Mucosa of descending colon (tissue), 3 donors: ENCODE results near the gene MYORG. TPM values are rescaled to one million over a fixed set of nuclear protein-coding genes. Genes with fewer than 3 reads are reported as not detected.
"Not testable (repeated sequence)": the region's sequence is repeated elsewhere in the genome, so short reads cannot be mapped to it uniquely, and the experiment has no call there.

Experiments
- ATAC-seq: fragments of 200-7000 bp; cut with Tn5 transposase; one replicate; pipeline ENCODE4 v1.9.1; 2020; ENCODE audit warnings: mild to moderate bottlenecking, moderate library complexity
- DNase-seq, 3 donors: peaks; one replicate each; pipeline ENCODE4 v3.0.0-alpha.2; 2020
- H3K36me3 ChIP-seq: fragments of 200-600 bp; one replicate; pipeline ENCODE4 v1.8.0; 2021; ENCODE audit warnings: low read depth, mild to moderate bottlenecking
- H3K4me1 ChIP-seq: fragments of 200-600 bp; one replicate; pipeline ENCODE4 v1.8.0; 2021; ENCODE audit warnings: low read depth, mild to moderate bottlenecking
- H3K4me3 ChIP-seq: fragments of 200-600 bp; one replicate; pipeline ENCODE4 v1.8.0; 2021; ENCODE audit warnings: mild to moderate bottlenecking
- H3K9me3 ChIP-seq: fragments of 200-600 bp; one replicate; pipeline ENCODE4 v1.8.0; 2021; ENCODE audit warnings: mild to moderate bottlenecking
- intact Hi-C, 2 donors: fragments of 100-400 bp; cut with DNase I in 1 of 2; cut with micrococcal nuclease in 1 of 2; formaldehyde crosslinking; loops; one replicate each; pipeline versions ENCODE4 v1.11.0 to v1.11.1; 2022; cut with DNase I, micrococcal nuclease
- total RNA-seq, 3 donors: library from RNA; stranded (reverse); fragmentation: NEBNext Ultra II Directional in 2 of 3; extraction: Animal tissue kit (Norgen Biotek cat#: 25700) in 2 of 3; gene quantifications; one replicate each; pipeline versions ENCODE4 v1.2.1 to v1.2.4, GENCODE V29; 2021 to 2023
- TF ChIP-seq, protein P1 (sequence below): fragments of 200-600 bp; IDR thresholded peaks from one replicate; pipeline ENCODE4 v1.8.0; 2022; ENCODE audit warnings: antibody characterized with exemption, mild to moderate bottlenecking
- donor health status: DM: no; HTN: no; CAD: no; lungs with moderate emphysema.
- donor health status: DM: no; HTN: no; CAD: no.
- donor health status: DM: no; HTN: yes; CAD: no.

MYORG gene
- total RNA-seq, 3 donors from 2014 or later: 48.8 to 88.2 (median 63.4) TPM

GRCh38 chr9:34365282-34365681 lies 11.4 kb downstream of the MYORG start:
- Histone ChIP-seq H3K4me1 (no peaks in the 10 kb centered on the region), H3K36me3 (no peaks in the 10 kb centered on the region), H3K4me3 (no peak overlapping the region), H3K9me3 (no peaks in the 10 kb centered on the region)
- TF ChIP-seq, protein P1, sequence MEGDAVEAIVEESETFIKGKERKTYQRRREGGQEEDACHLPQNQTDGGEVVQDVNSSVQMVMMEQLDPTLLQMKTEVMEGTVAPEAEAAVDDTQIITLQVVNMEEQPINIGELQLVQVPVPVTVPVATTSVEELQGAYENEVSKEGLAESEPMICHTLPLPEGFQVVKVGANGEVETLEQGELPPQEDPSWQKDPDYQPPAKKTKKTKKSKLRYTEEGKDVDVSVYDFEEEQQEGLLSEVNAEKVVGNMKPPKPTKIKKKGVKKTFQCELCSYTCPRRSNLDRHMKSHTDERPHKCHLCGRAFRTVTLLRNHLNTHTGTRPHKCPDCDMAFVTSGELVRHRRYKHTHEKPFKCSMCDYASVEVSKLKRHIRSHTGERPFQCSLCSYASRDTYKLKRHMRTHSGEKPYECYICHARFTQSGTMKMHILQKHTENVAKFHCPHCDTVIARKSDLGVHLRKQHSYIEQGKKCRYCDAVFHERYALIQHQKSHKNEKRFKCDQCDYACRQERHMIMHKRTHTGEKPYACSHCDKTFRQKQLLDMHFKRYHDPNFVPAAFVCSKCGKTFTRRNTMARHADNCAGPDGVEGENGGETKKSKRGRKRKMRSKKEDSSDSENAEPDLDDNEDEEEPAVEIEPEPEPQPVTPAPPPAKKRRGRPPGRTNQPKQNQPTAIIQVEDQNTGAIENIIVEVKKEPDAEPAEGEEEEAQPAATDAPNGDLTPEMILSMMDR: no peak
- no peak for ATAC-seq
- no peak for DNase-seq
- intact Hi-C loops: no loop called here

GRCh38 chr9:34363619-34364351 lies 12.9 kb downstream of the MYORG start:
- no peak for ATAC-seq
- Histone ChIP-seq H3K4me3 (no peak overlapping the region), H3K9me3 (no peaks in the 10 kb centered on the region), H3K4me1 (no peaks in the 10 kb centered on the region), H3K36me3 (no peaks in the 10 kb centered on the region)
- intact Hi-C loops: no loop called here
- DNase-seq: no peak
- TF ChIP-seq, protein P1: no peak

- Histone ChIP-seq H3K4me1 (no peaks in the 10 kb centered on the region), H3K4me3 (no peak overlapping the region), H3K36me3 (no peaks in the 10 kb centered on the region), H3K9me3 (no peaks in the 10 kb centered on the region)
- no peak for DNase-seq
- intact Hi-C loops: no loop called here
- TF ChIP-seq, protein P1: no peak
- ATAC-seq: no peak
These were observed 14.0 kb downstream of the MYORG start for GRCh38 chr9:34362614-34363214.

DNA sequence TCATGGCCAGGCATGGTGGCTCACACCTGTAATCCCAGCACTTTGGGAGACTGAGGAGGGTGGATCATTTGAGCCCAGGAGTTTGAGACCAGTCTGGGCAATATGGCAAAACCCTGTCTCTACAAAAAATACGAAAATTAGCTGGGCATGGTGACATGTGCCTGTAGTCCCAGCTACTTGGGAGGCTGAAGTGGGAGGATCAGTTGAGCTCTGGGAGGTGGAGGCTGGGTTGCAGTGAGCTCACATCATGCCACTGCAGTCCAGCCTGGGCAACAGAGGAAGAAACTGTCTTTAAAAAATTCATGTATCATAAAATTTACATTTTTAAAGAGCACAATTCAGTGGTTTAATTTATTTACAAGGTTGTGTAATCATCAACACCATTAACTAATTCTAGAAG lies 23.7 kb downstream of the MYORG start:
- H3K9me3 ChIP-seq, ATAC-seq, DNase-seq, H3K36me3 ChIP-seq, intact Hi-C loops, H3K4me3 ChIP-seq, H3K4me1 ChIP-seq: not testable (repeated sequence)

DNA sequence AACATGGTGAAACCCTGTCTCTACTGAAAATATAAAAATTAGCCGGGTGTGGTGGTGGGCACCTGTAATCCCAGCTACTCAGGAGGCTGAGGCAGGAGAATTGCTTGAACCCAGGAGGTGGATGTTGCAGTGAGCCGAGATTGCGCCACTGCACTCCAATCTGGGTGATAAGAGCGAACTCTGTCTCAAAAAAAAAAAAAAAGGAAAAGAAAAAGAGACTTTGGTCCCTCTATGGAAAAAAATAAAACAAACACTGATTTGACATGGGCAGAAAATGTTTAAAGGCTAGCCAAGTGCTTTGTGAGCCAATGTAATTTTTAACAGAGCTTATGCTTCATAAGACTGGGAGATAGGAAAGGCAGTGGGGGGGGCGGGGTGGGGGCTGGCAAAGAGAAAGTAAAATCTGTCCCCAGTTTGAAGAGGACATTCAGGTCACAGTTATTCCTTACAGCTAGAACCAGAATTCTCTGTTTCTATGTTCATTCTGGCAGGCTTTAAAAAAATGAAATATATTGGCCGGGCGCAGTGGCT lies 24.5 kb downstream of the MYORG start:
- intact Hi-C loops, H3K9me3 ChIP-seq, H3K4me1 ChIP-seq, H3K4me3 ChIP-seq, H3K36me3 ChIP-seq, DNase-seq: not testable (repeated sequence)
- ATAC-seq: peak; percentile 67

- Histone ChIP-seq H3K36me3 (no peaks in the 10 kb centered on the region), H3K9me3 (no peaks in the 10 kb centered on the region), H3K4me3 (no peak overlapping the region), H3K4me1 (no peaks in the 10 kb centered on the region)
- intact Hi-C loops: no loop called here
- TF ChIP-seq, protein P1: no peak
- ATAC-seq: no peak
- DNase-seq: no peak
These were observed 27.4 kb downstream of the MYORG start for GRCh38 chr9:34349324-34349723.
